HG02759 (cell line): ENCODE results near the gene CEACAM20.
"Not testable (repeated sequence)": the region's sequence is repeated elsewhere in the genome, so short reads cannot be mapped to it uniquely, and the experiment has no call there.

Source experiments
- ATAC-seq: cut with Tn5 transposase; IDR thresholded peaks from one replicate; pipeline ENCODE4 v1.9.1; 2021; ENCODE audit warnings: mild to moderate bottlenecking, moderate library complexity; ENCODE audit not compliant: unreplicated experiment

The CEACAM20 gene

GRCh38 chr19:44498988-44499387 is 30.5 kb downstream of the CEACAM20 start:
- ATAC-seq: no peak

DNA sequence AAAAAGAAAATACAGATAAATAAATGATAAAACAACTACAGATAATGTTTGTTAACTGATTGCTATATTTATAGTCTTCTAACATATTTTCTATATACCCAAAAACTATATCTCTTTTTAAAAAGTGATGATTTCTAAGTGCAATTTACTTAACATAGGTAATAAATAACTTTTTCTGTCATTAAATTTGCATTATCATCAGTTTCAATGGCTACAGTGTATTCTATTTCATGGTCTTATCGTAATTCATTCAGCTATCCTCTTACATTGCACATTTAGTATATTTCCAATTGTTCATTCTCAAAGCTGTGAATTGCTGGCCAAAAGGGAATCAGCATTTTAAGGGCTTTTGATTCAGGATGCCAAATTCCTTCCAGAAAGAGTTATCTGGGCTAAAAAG is 32.8 kb downstream of the CEACAM20 start:
- ATAC-seq: no peak

DNA sequence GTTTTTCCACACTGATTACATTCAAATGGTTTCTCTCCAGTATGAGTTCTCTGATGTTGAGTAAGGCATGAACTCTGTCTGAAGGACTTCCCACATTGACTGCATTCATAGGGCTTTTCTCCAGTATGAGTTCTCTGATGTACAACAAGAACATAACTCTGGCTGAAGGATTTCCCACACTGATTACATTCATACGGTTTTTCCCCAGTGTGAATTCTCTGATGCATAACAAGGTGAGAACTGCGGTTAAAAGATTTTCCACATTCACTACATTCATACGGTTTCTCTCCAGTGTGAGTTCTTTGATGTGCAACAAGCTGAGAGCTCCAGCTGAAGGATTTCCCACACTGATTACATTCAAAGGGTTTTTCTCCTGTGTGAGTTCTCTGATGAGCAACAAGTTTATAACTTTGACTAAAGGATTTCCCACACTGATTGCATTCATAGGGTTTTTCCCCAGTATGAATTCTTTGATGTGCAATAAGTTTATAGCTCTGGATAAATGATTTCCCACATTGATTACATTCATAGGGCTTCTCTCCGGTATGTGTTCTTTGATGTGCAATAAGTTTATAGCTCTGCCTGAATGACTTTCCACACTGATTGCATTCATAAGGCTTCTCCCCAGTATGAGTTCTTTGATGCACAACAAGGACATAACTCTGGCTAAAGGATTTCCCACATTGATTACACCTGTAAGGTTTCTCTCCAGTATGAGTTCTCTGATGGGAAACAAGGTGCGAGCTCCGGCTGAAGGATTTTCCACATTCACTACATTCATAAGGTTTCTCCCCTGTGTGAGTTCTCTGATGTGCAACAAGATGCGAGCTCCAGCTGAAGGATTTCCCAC is 52.7 kb downstream of the CEACAM20 start:
- no peak for ATAC-seq

- ATAC-seq: not testable (repeated sequence)
Observed at GRCh38 chr19:44468730-44469129, 60.7 kb downstream of the CEACAM20 start.

DNA sequence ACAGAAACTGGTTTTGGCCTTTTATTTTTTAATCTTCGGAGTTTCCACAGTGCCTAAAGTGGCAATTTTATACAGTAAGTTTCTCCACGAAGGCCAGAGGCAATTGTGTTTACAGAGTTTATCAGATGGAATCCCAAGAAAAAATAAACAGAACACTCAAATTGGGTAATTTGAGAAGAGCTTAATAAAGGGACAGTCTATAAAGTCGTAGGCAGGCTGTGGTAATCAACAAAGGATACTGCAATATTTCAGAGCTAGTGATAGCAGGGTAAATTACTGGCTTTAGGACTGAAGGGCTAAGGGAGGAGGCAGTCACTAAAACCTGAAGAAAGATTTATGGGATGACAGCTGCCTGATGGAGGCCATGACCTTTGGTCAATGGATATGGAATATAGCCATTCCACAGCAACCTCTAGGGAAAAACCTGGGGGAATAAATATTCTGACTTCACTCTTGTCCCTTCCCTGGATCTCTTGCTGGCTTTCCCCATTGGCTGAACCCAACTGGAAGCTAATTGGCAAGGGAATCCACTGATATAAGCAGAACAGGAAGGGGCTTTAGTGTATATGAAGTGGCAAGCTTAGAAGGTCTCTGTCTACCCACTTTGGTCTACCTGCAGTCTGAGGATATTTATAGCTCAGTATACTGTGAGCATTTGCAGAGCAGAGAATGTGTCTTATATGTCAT is 66.7 kb downstream of the CEACAM20 start:
- not testable (repeated sequence) for ATAC-seq
